HG03159 (cell line): ENCODE data around the gene SLC26A4.

ENCODE experiments used
- ATAC-seq: cut with Tn5 transposase; IDR thresholded peaks from one replicate; pipeline ENCODE4 v1.9.1; 2021; ENCODE audit warnings: mild to moderate bottlenecking, moderate library complexity; ENCODE audit not compliant: unreplicated experiment

Gene SLC26A4

GRCh38 chr7:107743567-107744344, 83.1 kb downstream of the SLC26A4 start, which contains the start of gene CBLL1:
Gene CBLL1, plus strand, starts transcription at chr7:107744142. Its CDS starts 22 bp downstream, at chr7:107744164.
- ATAC-seq = peak; percentile 89

GRCh38 chr7:107744345-107744750, 83.7 kb downstream of the SLC26A4 start:
- peak; percentile 38 for ATAC-seq

GRCh38 chr7:107746006-107746405, 85.4 kb downstream of the SLC26A4 start:
- ATAC-seq = no peak

- ATAC-seq = no peak
Measured at GRCh38 chr7:107751113-107751512, 90.5 kb downstream of the SLC26A4 start.

- ATAC-seq = no peak
Measured at GRCh38 chr7:107754642-107755041, 94.0 kb downstream of the SLC26A4 start.

GRCh38 chr7:107758667-107759066, 98.0 kb downstream of the SLC26A4 start:
- no peak for ATAC-seq

- ATAC-seq = no peak
Measured at GRCh38 chr7:107767391-107767790, 106.8 kb downstream of the SLC26A4 start.
